OCI-LY1 (cell line): Measurements from ENCODE around the gene ARL15.

Experiments used
- H2AFZ ChIP-seq: fragments of 200-600 bp; sonication (generic), shearing (Covaris generic); 2 replicates; pipeline ENCODE4 v1.6.0; 2014; ENCODE audit warnings: antibody characterized with exemption, mild to moderate bottlenecking, low read length
- H3F3A ChIP-seq: fragments of 200-600 bp; sonication (generic), shearing (Covaris generic); 2 replicates; pipeline ENCODE4 v1.6.0; 2014; ENCODE audit warnings: mild to moderate bottlenecking, antibody characterized with exemption, low read length, moderate library complexity; ENCODE audit not compliant: insufficient read depth
- H3K27ac ChIP-seq: fragments of 200-600 bp; sonication (generic); 2 replicates; pipeline ENCODE4 v1.5.1; 2014; ENCODE audit warnings: low read length, mixed run types, mild to moderate bottlenecking, low read depth; ENCODE audit not compliant: poor library complexity, severe bottlenecking
- H3K27me3 ChIP-seq: fragments of 200-600 bp; sonication (generic); 2 replicates; pipeline ENCODE4 v1.6.0; 2014; ENCODE audit warnings: antibody characterized with exemption, mild to moderate bottlenecking, low read length, moderate library complexity; ENCODE audit not compliant: insufficient read depth
- H3K36me3 ChIP-seq: fragments of 200-600 bp; sonication (generic); 2 replicates; pipeline ENCODE4 v1.6.1; 2014; ENCODE audit warnings: mild to moderate bottlenecking, antibody characterized with exemption, low read length, moderate library complexity, mixed read lengths; ENCODE audit not compliant: insufficient read depth
- H3K4me1 ChIP-seq: fragments of 200-600 bp; sonication (generic); 2 replicates; pipeline ENCODE4 v1.5.1; 2014; ENCODE audit warnings: mild to moderate bottlenecking, low read length, moderate library complexity; ENCODE audit not compliant: insufficient read depth, severe bottlenecking
- H3K4me2 ChIP-seq: fragments of 200-600 bp; sonication (generic), shearing (Covaris generic); 2 replicates; pipeline ENCODE4 v1.6.1; 2014; ENCODE audit warnings: low read length
- H3K4me3 ChIP-seq: fragments of 200-600 bp; sonication (generic); 2 replicates; pipeline ENCODE4 v1.5.1; 2014; ENCODE audit warnings: low read length, low read depth, mild to moderate bottlenecking, mixed read lengths; ENCODE audit not compliant: poor library complexity, severe bottlenecking
- H3K79me2 ChIP-seq: fragments of 200-600 bp; shearing (Covaris generic); 2 replicates; pipeline ENCODE4 v1.6.1; 2016; ENCODE audit warnings: mixed run types, low read length, mixed read lengths; ENCODE audit not compliant: insufficient read depth
- H3K9ac ChIP-seq: fragments of 200-600 bp; sonication (generic), shearing (Covaris generic); 2 replicates; pipeline ENCODE4 v1.6.1; 2014; ENCODE audit warnings: mild to moderate bottlenecking, low read length, mixed read lengths
- H3K9me2 ChIP-seq: fragments of 200-600 bp; sonication (generic), shearing (Covaris generic); 2 replicates; pipeline ENCODE4 v1.6.1; 2014; ENCODE audit warnings: low read depth, mild to moderate bottlenecking, low read length, mixed read lengths
- H3K9me3 ChIP-seq: fragments of 200-600 bp; shearing (Covaris generic); 2 replicates; pipeline ENCODE4 v1.6.1; 2014; ENCODE audit warnings: low read length, mixed read lengths
- H4K20me1 ChIP-seq: fragments of 200-600 bp; sonication (generic), shearing (Covaris generic); 2 replicates; pipeline ENCODE4 v1.6.0; 2016; ENCODE audit warnings: mild to moderate bottlenecking, low read length; ENCODE audit not compliant: insufficient read depth
- CTCF ChIP-seq: fragments of 200-600 bp; sonication (generic), shearing (Covaris generic); IDR thresholded peaks from 2 replicates; pipeline ENCODE4 v1.5.1; 2017; ENCODE audit warnings: mild to moderate bottlenecking, antibody characterized with exemption, low read length, moderate library complexity, mixed read lengths
- EZH2 ChIP-seq: fragments of 200-600 bp; sonication (generic), shearing (Covaris generic); IDR thresholded peaks from 2 replicates; pipeline ENCODE4 v1.8.0; 2017; ENCODE audit warnings: borderline replicate concordance, mixed run types, mild to moderate bottlenecking, antibody characterized with exemption, low read length, moderate library complexity, mixed read lengths

ARL15 gene

GRCh38 chr5:53944981-53945380 lies 365.4 kb downstream of the ARL15 start:
- H3K79me2 ChIP-seq, result 0 out of 2 replicates have a peak, but pooled peaks cover 4% of the 10 kb centered on the region

GRCh38 chr5:53943938-53944337 lies 366.4 kb downstream of the ARL15 start:
- 0 out of 2 replicates have a peak, but pooled peaks cover 4% of the 10 kb centered on the region for H3K79me2 ChIP-seq
- H2AFZ ChIP-seq, result no peak overlapping the region
- H3K9ac ChIP-seq, result no peak overlapping the region
- H3K4me2 ChIP-seq, result no peak overlapping the region
- TF ChIP-seq EZH2 (no peak), CTCF (no peak)
- H3K4me1 ChIP-seq, result no peaks in the 10 kb centered on the region
- H3F3A ChIP-seq, result no peaks in the 10 kb centered on the region
- H3K36me3 ChIP-seq, result peaks cover 59% of the 10 kb centered on the region
- no peak overlapping the region for H3K4me3 ChIP-seq
- no peak overlapping the region for H3K27ac ChIP-seq
- H3K9me3 ChIP-seq, result no peaks in the 10 kb centered on the region
- no peaks in the 10 kb centered on the region for H3K9me2 ChIP-seq
- H3K27me3 ChIP-seq, result no peaks in the 10 kb centered on the region
- no peaks in the 10 kb centered on the region for H4K20me1 ChIP-seq

More at GRCh38 chr5:53944981-53945380, 365.4 kb downstream of the ARL15 start:
- Histone ChIP-seq H3K27ac (no peak overlapping the region), H3K9ac (no peak overlapping the region), H3F3A (no peaks in the 10 kb centered on the region), H2AFZ (no peak overlapping the region), H4K20me1 (no peaks in the 10 kb centered on the region), H3K4me1 (no peaks in the 10 kb centered on the region), H3K4me3 (no peak overlapping the region), H3K36me3 (peaks cover 53% of the 10 kb centered on the region), H3K27me3 (no peaks in the 10 kb centered on the region), H3K9me3 (no peaks in the 10 kb centered on the region), H3K4me2 (no peak overlapping the region), H3K9me2 (no peaks in the 10 kb centered on the region)
- no peak for TF ChIP-seq CTCF
- TF ChIP-seq EZH2, result no peak

DNA sequence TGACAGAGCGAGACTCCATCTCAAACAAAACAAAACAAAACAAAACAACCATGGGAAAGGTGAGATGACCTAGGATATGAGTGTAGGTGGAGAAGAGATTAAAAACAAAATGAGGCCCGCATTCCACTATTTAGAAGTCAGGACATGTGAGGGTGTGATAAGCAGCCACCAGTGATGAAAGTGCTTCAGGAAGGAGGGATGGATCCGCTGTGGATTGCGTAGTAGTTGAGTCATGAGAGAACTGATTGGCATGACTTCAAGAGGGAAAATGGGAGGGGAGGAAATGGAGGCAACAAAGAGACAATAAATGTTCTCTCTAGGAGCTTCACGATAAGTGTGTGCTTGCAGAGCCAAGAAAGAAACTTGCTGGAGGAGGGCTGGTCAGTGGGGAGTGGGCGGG lies 367.6 kb downstream of the ARL15 start:
- Histone ChIP-seq H3K27me3 (no peaks in the 10 kb centered on the region), H3K79me2 (no peaks in the 10 kb centered on the region), H3K36me3 (peaks cover 69% of the 10 kb centered on the region), H3K9me2 (no peaks in the 10 kb centered on the region), H3K9me3 (no peaks in the 10 kb centered on the region), H3K4me1 (no peaks in the 10 kb centered on the region), H3K4me2 (no peak overlapping the region), H2AFZ (no peak overlapping the region), H3F3A (no peaks in the 10 kb centered on the region), H3K9ac (no peak overlapping the region), H3K27ac (no peak overlapping the region), H4K20me1 (no peaks in the 10 kb centered on the region), H3K4me3 (no peak overlapping the region)
- TF ChIP-seq CTCF (no peak), EZH2 (no peak)
